PFSK-1 (cell line): Measurements from ENCODE around the gene RSL1D1.
A peak's percentile ranks its signal among the peaks of the same experiment; 100 is the strongest.

Experiments
- FOXP2 ChIP-seq: optimal IDR thresholded peaks from 2 replicates; pipeline ENCODE3; 2011; ENCODE audit warnings: borderline replicate concordance, control low read depth, inconsistent platforms; ENCODE audit not compliant: insufficient read depth; ENCODE audit errors: extremely low read length, extremely low read depth
- POLR2AphosphoS5 ChIP-seq: IDR thresholded peaks from 2 replicates; pipeline ENCODE4 v1.6.1; 2012; ENCODE audit warnings: low read depth, mild to moderate bottlenecking, control low read depth, low read length, moderate library complexity
- REST ChIP-seq, 2 experiments: IDR thresholded peaks; 2 replicates each; pipeline versions ENCODE4 v1.6.1 to v1.8.0; 2011 to 2012; ENCODE audit warnings: low read depth in 2 of 2, low read length in 2 of 2, control low read depth in 1 of 2, inconsistent platforms in 1 of 2, mild to moderate bottlenecking in 1 of 2, moderate library complexity in 1 of 2; ENCODE audit not compliant: insufficient read depth in 1 of 2
- SIN3A ChIP-seq: IDR thresholded peaks from 2 replicates; pipeline ENCODE4 v1.6.1; 2012; ENCODE audit warnings: mild to moderate bottlenecking, low read length, moderate library complexity, borderline replicate concordance; ENCODE audit not compliant: insufficient read depth
- TAF1 ChIP-seq: IDR thresholded peaks from 2 replicates; pipeline ENCODE4 v1.6.1; 2012; ENCODE audit warnings: low read length, control low read depth, borderline replicate concordance; ENCODE audit not compliant: insufficient read depth

RSL1D1 gene

DNA sequence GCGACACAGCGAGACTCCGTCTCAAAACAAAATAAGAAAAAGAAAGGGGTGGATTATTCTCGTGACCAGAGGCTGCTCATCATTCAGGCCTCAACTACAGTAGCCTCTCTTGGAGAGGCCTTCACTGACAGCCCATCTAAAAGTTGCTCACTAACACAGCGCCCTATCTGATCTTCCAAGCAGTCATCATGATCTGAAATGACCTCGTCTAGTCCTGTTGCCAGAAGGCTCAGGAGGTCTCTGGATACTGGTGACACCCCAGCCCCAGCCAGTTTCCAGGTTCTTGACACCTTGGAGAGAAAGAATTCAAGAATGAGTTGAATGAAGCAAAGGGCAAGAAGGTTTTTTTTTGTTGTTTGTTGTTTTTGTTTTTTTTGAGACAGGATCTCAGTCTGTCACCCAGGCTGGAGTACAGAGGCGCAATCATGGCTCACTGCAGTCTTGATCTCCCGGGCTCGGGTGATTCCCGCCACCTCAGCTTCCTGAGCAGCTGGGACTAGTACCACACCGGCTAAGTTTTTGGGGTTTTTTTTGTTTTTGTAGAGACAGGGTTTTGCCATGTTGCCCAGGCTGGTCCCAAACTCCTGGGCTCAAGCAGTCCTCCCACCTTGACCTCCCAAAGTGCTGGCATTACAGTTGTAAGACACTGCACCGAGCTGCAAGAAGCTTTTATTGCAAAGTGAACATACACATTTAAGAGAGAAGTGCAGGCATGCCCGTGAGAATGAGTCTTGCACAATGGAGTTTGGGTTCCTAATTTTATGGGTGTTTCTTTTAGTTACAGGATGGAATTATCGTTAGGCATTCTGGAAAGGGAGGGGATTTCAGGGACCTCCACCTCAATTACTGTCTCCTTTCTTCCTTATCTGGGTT, 51.6 kb downstream of the RSL1D1 start:
- no peak for TF ChIP-seq TAF1
- TF ChIP-seq POLR2AphosphoS5, result no peak

- TF ChIP-seq POLR2AphosphoS5 (no peak), REST (IDR thresholded peaks at IDR 0.05; ENCODE audit: insufficient read depth in 1 of 2, low read depth in 2 of 2, low read length in 2 of 2) (no peak), TAF1 (no peak), FOXP2 (no peak)
These were observed 52.3 kb downstream of the RSL1D1 start for GRCh38 chr16:11799017-11799381.

- TF ChIP-seq FOXP2, result no peak
- TF ChIP-seq REST (IDR thresholded peaks at IDR 0.05; ENCODE audit: insufficient read depth in 1 of 2, low read depth in 2 of 2, low read length in 2 of 2), result no peak
- TF ChIP-seq POLR2AphosphoS5, result no peak
- no peak for TF ChIP-seq SIN3A
- TF ChIP-seq TAF1, result no peak
These were observed 53.4 kb downstream of the RSL1D1 start for GRCh38 chr16:11797957-11798299.

DNA sequence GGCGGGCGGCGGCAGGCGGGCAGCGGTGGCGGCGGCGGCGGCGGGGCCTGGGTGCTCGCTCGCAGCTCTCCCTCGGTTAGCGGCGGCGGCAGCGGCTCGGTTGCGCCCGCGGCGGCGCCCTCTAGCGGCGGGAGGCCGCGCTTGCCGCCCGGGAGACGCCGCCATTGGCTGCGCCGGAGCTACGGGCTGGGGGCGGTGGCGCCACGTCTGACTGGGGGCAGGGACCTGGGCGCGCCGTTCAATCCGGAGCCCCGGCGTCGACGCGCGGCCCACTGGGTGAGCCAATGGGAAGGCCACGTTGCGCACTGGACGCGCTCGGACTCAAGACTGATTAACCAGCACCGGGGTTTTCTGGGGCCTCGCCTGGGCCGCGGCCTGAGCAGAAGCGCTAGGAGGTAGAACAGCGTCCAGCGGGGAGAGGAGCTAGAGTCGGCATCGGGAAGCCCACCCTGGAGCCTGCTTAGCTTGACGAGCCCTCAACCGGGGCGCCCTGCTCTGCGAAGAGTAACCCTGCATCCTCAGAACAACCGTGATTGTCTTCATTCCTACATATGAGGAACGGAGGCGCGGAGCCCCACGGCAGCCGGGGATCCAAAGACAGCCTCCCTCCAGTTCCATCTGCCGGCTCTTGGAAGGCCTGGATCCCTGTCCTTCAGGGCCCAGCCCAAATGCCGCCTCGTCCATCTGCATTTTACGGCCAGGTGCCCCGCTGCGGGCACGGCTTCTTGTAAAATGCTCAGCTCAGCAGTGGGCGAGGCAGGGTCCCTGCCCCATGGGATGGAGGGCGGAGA, 54.0 kb downstream of the RSL1D1 start, which contains the start of gene ZC3H7A:
Gene ZC3H7A (minus strand): TSS at position 93 of the 791 bp plus-strand sequence. CDS start 14,904 bp downstream, outside the sequence.
- TF ChIP-seq FOXP2, result no peak
- TF ChIP-seq SIN3A, result peak; percentile 62; the same call in 1 of the 2 replicates
- peak; percentile 91 for TF ChIP-seq POLR2AphosphoS5
- peak in 1 of 2 experiments; percentile 22; a peak in 1 of 4 replicates for TF ChIP-seq REST (IDR thresholded peaks at IDR 0.05; ENCODE audit: insufficient read depth in 1 of 2, low read depth in 2 of 2, low read length in 2 of 2)
- TF ChIP-seq TAF1, result peak; percentile 87; the same call in 1 of the 2 replicates

DNA sequence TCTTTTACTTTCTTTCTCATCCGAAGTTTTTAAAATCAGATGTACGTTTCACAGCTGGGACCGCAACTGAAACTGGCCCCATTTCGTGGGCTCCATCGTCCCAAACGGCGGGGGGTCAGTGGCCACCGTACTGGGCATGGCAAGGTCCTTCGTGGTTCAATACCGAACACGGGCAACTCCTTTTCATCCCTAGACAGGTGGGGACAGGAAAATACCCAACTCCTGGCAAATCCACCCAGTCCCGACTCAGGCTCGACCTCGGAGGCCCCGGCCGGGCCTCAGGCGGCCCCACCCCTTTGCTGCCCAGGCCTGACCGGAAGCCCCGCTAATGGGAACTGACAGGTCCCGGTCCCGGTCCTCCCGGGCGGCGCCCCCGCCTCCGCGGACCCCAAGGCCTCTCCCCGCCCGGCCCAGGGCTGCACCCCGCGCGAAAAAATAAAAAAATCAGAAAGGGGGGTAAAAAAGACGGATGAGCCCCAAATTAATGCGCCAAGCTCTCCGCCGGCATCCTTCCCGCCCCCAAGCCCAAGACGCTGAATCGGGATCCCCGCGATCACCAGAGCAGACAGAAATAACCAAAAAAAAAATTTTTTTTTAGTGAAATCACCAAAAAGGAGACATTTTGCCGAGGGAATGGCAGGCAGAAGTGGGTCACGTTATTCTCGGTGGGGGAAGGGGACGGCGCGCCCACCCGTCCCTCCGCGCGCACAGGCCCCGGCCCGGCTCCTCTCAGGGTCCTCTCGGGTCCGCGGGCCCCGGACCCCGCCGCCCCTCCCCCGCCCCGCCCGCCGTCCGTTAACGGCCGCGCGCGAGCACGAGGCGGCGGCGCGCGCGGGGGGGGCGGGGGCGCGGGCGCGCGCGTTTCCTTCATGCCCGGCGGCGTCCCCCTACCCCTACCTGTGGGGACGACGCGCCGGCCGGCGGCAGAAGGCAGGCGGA, 54.8 kb downstream of the RSL1D1 start:
- TF ChIP-seq POLR2AphosphoS5 (no peak), TAF1 (no peak), FOXP2 (no peak), SIN3A (no peak), REST (IDR thresholded peaks at IDR 0.05; ENCODE audit: insufficient read depth in 1 of 2, low read depth in 2 of 2, low read length in 2 of 2) (no peak)
